K562 (cell line): Measurements from ENCODE around the gene RASAL3. TPM values are rescaled to one million over a fixed set of nuclear protein-coding genes. Genes with fewer than 3 reads are reported as not detected.

Experiments used
- ATAC-seq: fragments of 200-7000 bp; cut with Tn5 transposase; 3 replicates; pipeline ENCODE4 v1.9.1; 2020; ENCODE audit warnings: moderate library complexity
- BruUV-seq: library from RNA; stranded (reverse); fragments of 400-500 nt; replicated peaks from 2 replicates; lab custom pipeline; 2021; lab: Mats Ljungman, UMichigan
- CTCF ChIA-PET: fragments of 300-600 bp; formaldehyde crosslinking; extraction: SDS; loops from one replicate; lab custom pipeline; 2021; ENCODE audit warnings: low intra/inter-chr PET ratio; lab: Yijun Ruan, JAX
- POLR2A ChIA-PET: fragments of 300-600, 350-650 bp; sonication (Branson Sonifier 250); formaldehyde crosslinking; extraction: SDS; loops from one replicate; lab custom pipeline; 2021; ENCODE audit warnings: antibody characterized with exemption, inconsistent platforms; lab: Yijun Ruan, JAX
- DNase-seq, 4 experiments: peaks; one replicate each; pipeline versions ENCODE4 v3.0.0 to v3.0.0-alpha.2; 2011 to 2018; ENCODE audit warnings: low spot score in 3 of 4, mixed read lengths in 3 of 4; ENCODE audit errors: extremely low read depth in 1 of 4
- FAIRE-seq: peaks from 2 replicates; lab custom pipeline; 2011; peaks lifted over from hg19 to GRCh38; lab: Jason Lieb, UNC
- H2AFZ ChIP-seq: 2 replicates; pipeline ENCODE4 v1.6.0; 2011; ENCODE audit warnings: low read depth, low read length, control low read depth, inconsistent platforms
- H3K27ac ChIP-seq: fragments of 200-600 bp; 3 replicates; pipeline ENCODE4 v1.8.0; 2011; ENCODE audit warnings: low read depth, mild to moderate bottlenecking, control low read depth, inconsistent platforms, low read length, moderate library complexity, mixed read lengths; ENCODE audit errors: extremely low read depth
- H3K27me3 ChIP-seq, 2 experiments: fragments of 300-600 bp in 1 of 2; 2 replicates in 1 of 2; 3 replicates in 1 of 2; pipeline versions ENCODE4 v1.6.0 to v1.8.0; 2011; ENCODE audit warnings: inconsistent platforms in 2 of 2, low read length in 2 of 2, mild to moderate bottlenecking in 1 of 2, mixed read lengths in 1 of 2, moderate library complexity in 1 of 2; ENCODE audit not compliant: control insufficient read depth in 2 of 2, insufficient read depth in 2 of 2
- H3K36me3 ChIP-seq: fragments of 300-600 bp; 3 replicates; pipeline ENCODE4 v1.8.0; 2011; ENCODE audit warnings: mild to moderate bottlenecking, low read length, inconsistent platforms; ENCODE audit not compliant: control insufficient read depth, insufficient read depth
- H3K4me1 ChIP-seq, 2 experiments: fragments of 200-600 bp in 1 of 2; replicated peaks in 1 of 2; 2 replicates in 1 of 2; 3 replicates in 1 of 2; pipeline versions ENCODE4 v1.5.1 to v1.8.0; 2011; ENCODE audit warnings: inconsistent platforms in 2 of 2, low read length in 2 of 2, mild to moderate bottlenecking in 1 of 2, mixed read lengths in 1 of 2, moderate library complexity in 1 of 2; ENCODE audit not compliant: control insufficient read depth in 2 of 2, insufficient read depth in 2 of 2
- H3K4me2 ChIP-seq: 2 replicates; pipeline ENCODE4 v1.6.1; 2011; ENCODE audit warnings: low read length, control low read depth, inconsistent platforms, mixed read lengths; ENCODE audit not compliant: insufficient read depth
- H3K4me3 ChIP-seq: fragments of 200-600 bp; sonication (generic), shearing (Covaris generic); 2 replicates; pipeline ENCODE4 v1.5.1; 2016; ENCODE audit warnings: control low read depth, inconsistent platforms
- H3K79me2 ChIP-seq: fragments of 200-600 bp; 3 replicates; pipeline ENCODE4 v1.8.0; 2011; ENCODE audit warnings: low read length, inconsistent platforms; ENCODE audit not compliant: control insufficient read depth, insufficient read depth
- H3K9ac ChIP-seq, 2 experiments: 2 replicates each; pipeline versions ENCODE4 v1.6.0 to v1.6.1; 2011; ENCODE audit warnings: low read depth in 2 of 2, low read length in 2 of 2, control low read depth in 1 of 2, inconsistent platforms in 1 of 2, mild to moderate bottlenecking in 1 of 2, mixed read lengths in 1 of 2; ENCODE audit not compliant: insufficient read depth in 1 of 2
- H3K9me1 ChIP-seq: one replicate; pipeline ENCODE4 v1.6.0; 2011; ENCODE audit warnings: inconsistent platforms, mild to moderate bottlenecking, low read length, moderate library complexity; ENCODE audit not compliant: control insufficient read depth, insufficient read depth
- H3K9me3 ChIP-seq: replicated peaks from 2 replicates; pipeline ENCODE4 v1.5.1; 2011; ENCODE audit warnings: low read depth, low read length, inconsistent platforms; ENCODE audit not compliant: control insufficient read depth, insufficient read depth
- H4K20me1 ChIP-seq: replicated peaks from 2 replicates; pipeline ENCODE4 v1.6.1; 2011; ENCODE audit warnings: low read length, inconsistent platforms, mixed read lengths; ENCODE audit not compliant: control insufficient read depth, insufficient read depth
- ARID4B ChIP-seq: sonication (generic); formaldehyde crosslinking; IDR thresholded peaks from 2 replicates; pipeline ENCODE4 v1.8.0; 2022; ENCODE audit warnings: mild to moderate bottlenecking, missing genetic modification reagents
- IRF9 ChIP-seq: fragments of 450-650 bp; IDR thresholded peaks from 2 replicates; pipeline ENCODE4 v1.6.1; 2016; ENCODE audit warnings: missing biosample characterization, missing genetic modification characterization
- PHTF2 ChIP-seq: fragments of 250-450 bp; sonication (Bioruptor Pico); IDR thresholded peaks from 2 replicates; pipeline ENCODE4 v1.5.0; 2021; ENCODE audit warnings: mild to moderate bottlenecking
- PYGO2 ChIP-seq: fragments of 450-650 bp; IDR thresholded peaks from 2 replicates; pipeline ENCODE4 v1.6.1; 2016; ENCODE audit warnings: mild to moderate bottlenecking, missing genetic modification characterization, moderate library complexity, missing compliant biosample characterization
- RBM25 ChIP-seq: fragments of 200-400 bp; formaldehyde crosslinking; IDR thresholded peaks from 2 replicates; pipeline ENCODE4 v1.6.1; 2018; ENCODE audit warnings: low read length, low read depth, moderate library complexity; ENCODE audit not compliant: severe bottlenecking
- RCOR1 ChIP-seq, 2 experiments: IDR thresholded peaks; 2 replicates each; pipeline ENCODE4 v1.6.1; 2012; ENCODE audit warnings: low read depth in 2 of 2, low read length in 2 of 2, borderline replicate concordance in 1 of 2, improper control_type of control experiment in 1 of 2
- SPI1 ChIP-seq: IDR thresholded peaks from 2 replicates; pipeline ENCODE4 v1.6.1; 2011; ENCODE audit warnings: low read depth, low read length, control low read depth, borderline replicate concordance
- ZFP36 ChIP-seq: fragments of 150-350 bp; IDR thresholded peaks from 2 replicates; pipeline ENCODE4 v1.6.1; 2018; ENCODE audit warnings: low read length, low read depth; ENCODE audit not compliant: partially characterized antibody
- ZNF121 ChIP-seq: sonication (generic); formaldehyde crosslinking; conservative IDR thresholded peaks from 2 replicates; pipeline ENCODE4 v1.8.0; 2022; ENCODE audit warnings: missing genetic modification reagents
- ZNF253 ChIP-seq: fragments of 250-450 bp; sonication (Bioruptor Pico); conservative IDR thresholded peaks from 2 replicates; pipeline ENCODE4 v1.6.1; 2021; ENCODE audit warnings: mild to moderate bottlenecking
- ZNF263 ChIP-seq: sonication (generic); formaldehyde crosslinking; IDR thresholded peaks from 2 replicates; pipeline ENCODE4 v1.8.0; 2022; ENCODE audit warnings: mild to moderate bottlenecking, missing genetic modification reagents, borderline replicate concordance
- ZNF561 ChIP-seq: fragments of 450-650 bp; formaldehyde crosslinking; conservative IDR thresholded peaks from 2 replicates; pipeline ENCODE4 v1.4.0; 2020; ENCODE audit warnings: mild to moderate bottlenecking, moderate library complexity
- WGBS: fragments of 100-300 bp; shearing (Covaris generic); methylation state at CpG from one replicate; pipeline ENCODE4 v1.1.6; 2016; ENCODE audit warnings: low coverage, mixed read lengths; ENCODE audit not compliant: insufficient coverage; ENCODE audit errors: missing lambda C conversion rate; 5-methylcytosine and 5-hydroxymethylcytosine counted together
- in situ Hi-C: fragments of 300-500 bp; cut with MboI; formaldehyde crosslinking; loops from 4 replicates; pipeline ENCODE4 v1.15.0; 2018; ENCODE audit warnings: inconsistent platforms, mixed read lengths
- intact Hi-C: fragments of 100-400 bp; cut with micrococcal nuclease; formaldehyde crosslinking; loops from 2 replicates; pipeline ENCODE4 v1.14.2; 2022
- polyA plus RNA-seq, 8 experiments: library from polyadenylated mRNA; depleted of rRNA in 4 of 8; stranded (reverse) in 5 of 8; unstranded in 3 of 8; fragments of >200 nt; fragmentation: Nextera tagmentation in 2 of 8; fragmentation: Illumina TruSeq in 1 of 8; extraction: Ambion mirVana in 2 of 8; extraction: Trizol in 1 of 8; gene quantifications; 2 replicates each; pipeline versions ENCODE4 v1.2.1 to v1.2.3, GENCODE V29; 2011 to 2014; ENCODE audit warnings: inconsistent platforms in 1 of 8, missing spikeins in 1 of 8
- total RNA-seq, 7 experiments: library from RNA; depleted of rRNA in 6 of 7; stranded (reverse); fragments of >200 nt in 6 of 7; fragmentation: Illumina TruSeq in 2 of 7; extraction: Trizol in 2 of 7; gene quantifications; 2 replicates each; pipeline versions ENCODE4 v1.2.1 to v1.2.3, GENCODE V29; 2011 to 2021; ENCODE audit warnings: low replicate concordance in 1 of 7

The RASAL3 gene
- total and polyA plus RNA-seq, 9 of the 15 experiments (the other 6 are each of a cell fraction or from before 2014, with no cell fraction given): 0.07 to 0.44 TPM; not detected in 7

GRCh38 chr19:15461694-15462093, 2.6 kb downstream of the RASAL3 start:
- CTCF ChIA-PET: no interaction called here
- H3K27me3 ChIP-seq: peaks cover 3 to 17% of the 10 kb centered on the region in 2 experiments; a peak in 2 of 5 replicates
- no peak overlapping the region for H3K4me3 ChIP-seq
- H3K27ac ChIP-seq: no peak overlapping the region
- ATAC-seq (no peak), DNase-seq (no peak), FAIRE-seq (no peak)
- H3K9ac ChIP-seq: no peak overlapping the region
- POLR2A ChIA-PET: no interaction called here
- H2AFZ ChIP-seq: no peak overlapping the region
- no peak for TF ChIP-seq ZNF561 (CRISPR knock-in tag)
- no peak for TF ChIP-seq PYGO2 (tag)
- no peak for TF ChIP-seq ZNF121
- TF ChIP-seq ZNF253 (CRISPR knock-in tag): no peak
- no peak for TF ChIP-seq PHTF2
- no peak for TF ChIP-seq RCOR1 (IDR thresholded peaks at IDR 0.05; ENCODE audit: borderline replicate concordance in 1 of 2, low read depth in 2 of 2, low read length in 2 of 2)
- TF ChIP-seq IRF9 (tag): no peak
- TF ChIP-seq RBM25: peak; percentile 84
- TF ChIP-seq ZFP36: peak; percentile 77
- no peak for TF ChIP-seq ARID4B
- TF ChIP-seq SPI1: no peak
- TF ChIP-seq ZNF263 (CRISPR knock-in tag): no peak
- H3K9me1 ChIP-seq: no peaks in the 10 kb centered on the region
- BruUV-seq: no TSS peak
- H3K79me2 ChIP-seq: no peaks in the 10 kb centered on the region
- H3K36me3 ChIP-seq: no peaks in the 10 kb centered on the region
- intact Hi-C loops: no loop called here
- H3K9me3 ChIP-seq: no peaks in the 10 kb centered on the region
- in situ Hi-C loops: no loop called here
- peaks cover 3 to 15% of the 10 kb centered on the region in 2 experiments; a peak in 3 of 5 replicates for H3K4me1 ChIP-seq
- H4K20me1 ChIP-seq: no peaks in the 10 kb centered on the region
- WGBS: 6% methylated on average over 2 of the region's 2 CpGs
- no peak overlapping the region for H3K4me2 ChIP-seq
